HepG2 (cell line): ENCODE data around the gene SLX9. TPM values are rescaled to one million over a fixed set of nuclear protein-coding genes. Genes with fewer than 3 reads are reported as not detected.

Experiments used
- ATAC-seq: fragments of 200-7000 bp; cut with Tn5 transposase; 3 replicates; pipeline ENCODE4 v1.9.1; 2020; ENCODE audit warnings: mild to moderate bottlenecking, moderate library complexity
- BruUV-seq: library from RNA; stranded (reverse); fragments of 400-500 nt; replicated peaks from 2 replicates; lab custom pipeline; 2021; lab: Mats Ljungman, UMichigan
- CTCF ChIA-PET: fragments of 300-600 bp; formaldehyde crosslinking; extraction: SDS; loops from one replicate; lab custom pipeline; 2021; ENCODE audit warnings: low total read pairs, inconsistent platforms, low intra/inter-chr PET ratio; lab: Yijun Ruan, JAX
- POLR2A ChIA-PET: fragments of 350-600 bp; sonication (Branson Sonifier 250); formaldehyde crosslinking; loops from one replicate; lab custom pipeline; 2020; ENCODE audit warnings: antibody characterized with exemption, inconsistent platforms; lab: Yijun Ruan, JAX
- DNase-seq: peaks from one replicate; pipeline ENCODE4 v3.0.0-alpha.2; 2015; ENCODE audit warnings: low spot score
- FAIRE-seq: peaks from 3 replicates; lab custom pipeline; 2011; peaks lifted over from hg19 to GRCh38; lab: Jason Lieb, UNC
- H2AFZ ChIP-seq: one replicate; pipeline ENCODE4 v1.6.1; 2011; ENCODE audit warnings: low read length, inconsistent platforms
- H3K27ac ChIP-seq: fragments of 300-600 bp; 3 replicates; pipeline ENCODE4 v1.8.0; 2011; ENCODE audit warnings: mixed run types, mild to moderate bottlenecking, mixed read lengths, low read length, inconsistent platforms; ENCODE audit not compliant: insufficient read depth; ENCODE audit errors: extremely low read length
- H3K27me3 ChIP-seq, 2 experiments: fragments of 200-600 bp in 1 of 2; 2 replicates in 1 of 2; 3 replicates in 1 of 2; pipeline versions ENCODE4 v1.6.0 to v1.8.0; 2011; ENCODE audit warnings: low read length in 2 of 2, mild to moderate bottlenecking in 2 of 2, moderate library complexity in 2 of 2, inconsistent platforms in 1 of 2; ENCODE audit not compliant: insufficient read depth in 2 of 2, control insufficient read depth in 1 of 2
- H3K36me3 ChIP-seq, 2 experiments: fragments of 200-600 bp in 1 of 2; replicated peaks in 1 of 2; 2 replicates in 1 of 2; 3 replicates in 1 of 2; pipeline versions ENCODE4 v1.5.1 to v1.8.0; 2011; ENCODE audit warnings: low read length in 2 of 2, inconsistent platforms in 1 of 2; ENCODE audit not compliant: insufficient read depth in 2 of 2, control insufficient read depth in 1 of 2
- H3K4me1 ChIP-seq: 2 replicates; pipeline ENCODE4 v1.5.1; 2012; ENCODE audit warnings: low read length, inconsistent platforms; ENCODE audit not compliant: insufficient read depth
- H3K4me2 ChIP-seq: 2 replicates; pipeline ENCODE4 v1.6.0; 2011; ENCODE audit warnings: low read depth, low read length, inconsistent platforms
- H3K4me3 ChIP-seq, 3 experiments: fragments of 200-600 bp in 1 of 3; sonication (generic), shearing (Covaris generic) in 1 of 3; replicated peaks in 1 of 3; 2 replicates each; pipeline ENCODE4 v1.5.1; 2011 to 2016; ENCODE audit warnings: low read length in 3 of 3, inconsistent platforms in 2 of 3, low read depth in 2 of 3, mild to moderate bottlenecking in 2 of 3, control low read depth in 1 of 3, mixed read lengths in 1 of 3; ENCODE audit not compliant: insufficient read depth in 1 of 3
- H3K79me2 ChIP-seq: one replicate; pipeline ENCODE4 v1.6.1; 2011; ENCODE audit warnings: low read length, inconsistent platforms; ENCODE audit not compliant: insufficient read depth
- H3K9ac ChIP-seq: 2 replicates; pipeline ENCODE4 v1.6.0; 2011; ENCODE audit warnings: mild to moderate bottlenecking, low read depth, low read length, inconsistent platforms; ENCODE audit not compliant: insufficient read depth
- H3K9me3 ChIP-seq: 2 replicates; pipeline ENCODE4 v1.5.1; 2012; ENCODE audit warnings: mild to moderate bottlenecking, low read length
- H4K20me1 ChIP-seq: 2 replicates; pipeline ENCODE4 v1.6.0; 2011; ENCODE audit warnings: inconsistent platforms, mild to moderate bottlenecking, low read length, moderate library complexity; ENCODE audit not compliant: insufficient read depth
- ASH2L ChIP-seq: fragments of 300-600, 200-600 bp; sonication (generic); IDR thresholded peaks from 2 replicates; pipeline ENCODE4 v1.7.0; 2017; ENCODE audit warnings: low read depth, mild to moderate bottlenecking, moderate library complexity, mixed read lengths, low read length; ENCODE audit not compliant: insufficient read length
- EP300 ChIP-seq, 3 experiments: sonication (generic) in 1 of 3; formaldehyde crosslinking in 1 of 3; IDR thresholded peaks; 2 replicates each; pipeline versions ENCODE4 v1.5.1 to v1.6.1; 2011 to 2020; ENCODE audit warnings: low read depth in 2 of 3, low read length in 2 of 3, borderline replicate concordance in 1 of 3, improper control_type of control experiment in 1 of 3, mild to moderate bottlenecking in 1 of 3, missing genetic modification reagents in 1 of 3, moderate library complexity in 1 of 3
- JUN ChIP-seq: sonication (generic); formaldehyde crosslinking; IDR thresholded peaks from 2 replicates; pipeline ENCODE4 v1.4.0; 2020; ENCODE audit warnings: mild to moderate bottlenecking, missing genetic modification reagents
- KLF9 ChIP-seq: IDR thresholded peaks from 2 replicates; pipeline ENCODE4 v1.6.1; 2016; ENCODE audit warnings: low read depth
- STAG1 ChIP-seq: sonication (generic); formaldehyde crosslinking; IDR thresholded peaks from 2 replicates; pipeline ENCODE4 v1.4.0; 2020; ENCODE audit warnings: missing genetic modification reagents
- ZFP36L1 ChIP-seq: sonication (generic); formaldehyde crosslinking; IDR thresholded peaks from 2 replicates; pipeline ENCODE4 v1.8.0; 2022; ENCODE audit warnings: mild to moderate bottlenecking, missing genetic modification reagents, moderate library complexity
- ZNF468 ChIP-seq: sonication (generic); formaldehyde crosslinking; IDR thresholded peaks from 2 replicates; pipeline ENCODE4 v1.8.0; 2022; ENCODE audit warnings: mild to moderate bottlenecking, moderate library complexity, missing genetic modification reagents
- ZNF678 ChIP-seq: sonication (generic); formaldehyde crosslinking; IDR thresholded peaks from 2 replicates; pipeline ENCODE4 v1.4.0; 2020; ENCODE audit warnings: mild to moderate bottlenecking, missing genetic modification reagents
- ZNF772 ChIP-seq: sonication (generic); formaldehyde crosslinking; IDR thresholded peaks from 2 replicates; pipeline ENCODE4 v1.5.0; 2020; ENCODE audit warnings: mild to moderate bottlenecking, missing genetic modification reagents
- WGBS: methylation state at CpG from one replicate; pipeline ENCODE4 v1.1.6; 2017; ENCODE audit warnings: low lambda C conversion rate; 5-methylcytosine and 5-hydroxymethylcytosine counted together
- in situ Hi-C: cut with HindIII; loops from 2 replicates; pipeline ENCODE4 v1.10.0; 2017; ENCODE audit warnings: low pct_unique_long_range_greater_than_20kb; ENCODE audit not compliant: extremely low pct_ligation_motif_present
- intact Hi-C: fragments of 100-400 bp; cut with micrococcal nuclease; formaldehyde crosslinking; loops from one replicate; pipeline ENCODE4 v1.10.0; 2022; ENCODE audit not compliant: unreplicated experiment
- polyA plus RNA-seq, 8 experiments: library from polyadenylated mRNA; depleted of rRNA in 3 of 8; stranded (reverse) in 7 of 8; unstranded in 1 of 8; fragments of >200 nt; fragmentation: Illumina TruSeq in 4 of 8; extraction: Trizol in 4 of 8; gene quantifications; 2 replicates each; pipeline versions ENCODE4 v1.2.1 to v1.2.3, GENCODE V29; 2011 to 2016; ENCODE audit warnings: low read depth in 4 of 8, missing spikeins in 1 of 8, mixed read lengths in 1 of 8; ENCODE audit not compliant: insufficient read depth in 1 of 8
- total RNA-seq, 5 experiments: library from RNA; depleted of rRNA; stranded (reverse); fragments of >200 nt; fragmentation: Illumina TruSeq; extraction: Trizol; gene quantifications; 2 replicates each; pipeline ENCODE4 v1.2.3, GENCODE V29; 2016; ENCODE audit warnings: low read depth in 1 of 5
- TF ChIP-seq, protein P1 (sequence below): sonication (generic); formaldehyde crosslinking; IDR thresholded peaks from 2 replicates; pipeline ENCODE4 v1.5.1; 2020; ENCODE audit warnings: mild to moderate bottlenecking, missing genetic modification reagents
- TF ChIP-seq, protein P2 (sequence below): sonication (generic); formaldehyde crosslinking; IDR thresholded peaks from 2 replicates; pipeline ENCODE4 v1.4.0; 2020; ENCODE audit warnings: missing genetic modification reagents
- TF ChIP-seq, protein P3 (sequence below): sonication (generic); formaldehyde crosslinking; IDR thresholded peaks from 2 replicates; pipeline ENCODE4 v1.8.1; 2023; ENCODE audit warnings: mild to moderate bottlenecking, moderate library complexity, missing genetic modification reagents

The SLX9 gene
- total and polyA plus RNA-seq, 2 of the 13 experiments (the other 11 are each of a cell fraction or from before 2014, with no cell fraction given), result 21.0 to 47.1 TPM

GRCh38 chr21:44948426-44949120 lies 8.7 kb downstream of the SLX9 start:
- no peaks in the 10 kb centered on the region for H3K27me3 ChIP-seq
- no peak overlapping the region for H3K27ac ChIP-seq
- CTCF ChIA-PET, result no interaction called here
- H3K4me1 ChIP-seq, result peaks cover 8% of the 10 kb centered on the region; the same call in 1 of the 2 replicates
- H3K36me3 ChIP-seq, result peaks cover 23 to 65% of the 10 kb centered on the region in 2 experiments
- no peak overlapping the region for H3K4me3 ChIP-seq
- no peak for TF ChIP-seq JUN
- no peak for TF ChIP-seq ZNF772 (CRISPR knock-in tag)
- TF ChIP-seq, protein P1, sequence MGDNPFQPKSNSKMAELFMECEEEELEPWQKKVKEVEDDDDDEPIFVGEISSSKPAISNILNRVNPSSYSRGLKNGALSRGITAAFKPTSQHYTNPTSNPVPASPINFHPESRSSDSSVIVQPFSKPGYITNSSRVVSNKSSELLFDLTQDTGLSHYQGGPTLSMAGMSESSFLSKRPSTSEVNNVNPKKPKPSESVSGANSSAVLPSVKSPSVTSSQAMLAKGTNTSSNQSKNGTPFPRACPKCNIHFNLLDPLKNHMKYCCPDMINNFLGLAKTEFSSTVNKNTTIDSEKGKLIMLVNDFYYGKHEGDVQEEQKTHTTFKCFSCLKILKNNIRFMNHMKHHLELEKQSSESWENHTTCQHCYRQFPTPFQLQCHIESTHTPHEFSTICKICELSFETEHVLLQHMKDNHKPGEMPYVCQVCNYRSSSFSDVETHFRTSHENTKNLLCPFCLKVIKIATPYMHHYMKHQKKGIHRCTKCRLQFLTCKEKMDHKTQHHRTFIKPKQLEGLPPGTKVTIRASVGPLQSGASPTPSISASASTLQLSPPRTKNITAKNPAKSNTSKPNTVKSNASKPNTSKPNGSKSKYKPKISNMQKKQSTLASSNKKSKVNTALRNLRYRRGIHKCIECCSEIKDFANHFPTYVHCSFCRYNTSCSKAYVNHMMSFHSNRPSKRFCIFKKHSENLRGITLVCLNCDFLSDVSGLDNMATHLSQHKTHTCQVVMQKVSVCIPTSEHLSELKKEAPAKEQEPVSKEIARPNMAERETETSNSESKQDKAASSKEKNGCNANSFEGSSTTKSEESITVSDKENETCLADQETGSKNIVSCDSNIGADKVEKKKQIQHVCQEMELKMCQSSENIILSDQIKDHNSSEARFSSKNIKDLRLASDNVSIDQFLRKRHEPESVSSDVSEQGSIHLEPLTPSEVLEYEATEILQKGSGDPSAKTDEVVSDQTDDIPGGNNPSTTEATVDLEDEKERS (CRISPR knock-in tag), result no peak
- TF ChIP-seq, protein P2, sequence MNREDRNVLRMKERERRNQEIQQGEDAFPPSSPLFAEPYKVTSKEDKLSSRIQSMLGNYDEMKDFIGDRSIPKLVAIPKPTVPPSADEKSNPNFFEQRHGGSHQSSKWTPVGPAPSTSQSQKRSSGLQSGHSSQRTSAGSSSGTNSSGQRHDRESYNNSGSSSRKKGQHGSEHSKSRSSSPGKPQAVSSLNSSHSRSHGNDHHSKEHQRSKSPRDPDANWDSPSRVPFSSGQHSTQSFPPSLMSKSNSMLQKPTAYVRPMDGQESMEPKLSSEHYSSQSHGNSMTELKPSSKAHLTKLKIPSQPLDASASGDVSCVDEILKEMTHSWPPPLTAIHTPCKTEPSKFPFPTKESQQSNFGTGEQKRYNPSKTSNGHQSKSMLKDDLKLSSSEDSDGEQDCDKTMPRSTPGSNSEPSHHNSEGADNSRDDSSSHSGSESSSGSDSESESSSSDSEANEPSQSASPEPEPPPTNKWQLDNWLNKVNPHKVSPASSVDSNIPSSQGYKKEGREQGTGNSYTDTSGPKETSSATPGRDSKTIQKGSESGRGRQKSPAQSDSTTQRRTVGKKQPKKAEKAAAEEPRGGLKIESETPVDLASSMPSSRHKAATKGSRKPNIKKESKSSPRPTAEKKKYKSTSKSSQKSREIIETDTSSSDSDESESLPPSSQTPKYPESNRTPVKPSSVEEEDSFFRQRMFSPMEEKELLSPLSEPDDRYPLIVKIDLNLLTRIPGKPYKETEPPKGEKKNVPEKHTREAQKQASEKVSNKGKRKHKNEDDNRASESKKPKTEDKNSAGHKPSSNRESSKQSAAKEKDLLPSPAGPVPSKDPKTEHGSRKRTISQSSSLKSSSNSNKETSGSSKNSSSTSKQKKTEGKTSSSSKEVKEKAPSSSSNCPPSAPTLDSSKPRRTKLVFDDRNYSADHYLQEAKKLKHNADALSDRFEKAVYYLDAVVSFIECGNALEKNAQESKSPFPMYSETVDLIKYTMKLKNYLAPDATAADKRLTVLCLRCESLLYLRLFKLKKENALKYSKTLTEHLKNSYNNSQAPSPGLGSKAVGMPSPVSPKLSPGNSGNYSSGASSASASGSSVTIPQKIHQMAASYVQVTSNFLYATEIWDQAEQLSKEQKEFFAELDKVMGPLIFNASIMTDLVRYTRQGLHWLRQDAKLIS (CRISPR knock-in tag), result no peak
- no peak for TF ChIP-seq EP300 (IDR thresholded peaks at IDR 0.05; ENCODE audit: low read depth in 2 of 2, low read length in 2 of 2)
- no peak for TF ChIP-seq EP300 (CRISPR knock-in tag; IDR thresholded peaks at IDR 0.05; ENCODE audit: borderline replicate concordance)
- TF ChIP-seq STAG1 (CRISPR knock-in tag), result no peak
- TF ChIP-seq ZNF678, result no peak
- no peak for TF ChIP-seq ZFP36L1 (CRISPR knock-in tag)
- TF ChIP-seq ASH2L, result no peak
- TF ChIP-seq, protein P3, sequence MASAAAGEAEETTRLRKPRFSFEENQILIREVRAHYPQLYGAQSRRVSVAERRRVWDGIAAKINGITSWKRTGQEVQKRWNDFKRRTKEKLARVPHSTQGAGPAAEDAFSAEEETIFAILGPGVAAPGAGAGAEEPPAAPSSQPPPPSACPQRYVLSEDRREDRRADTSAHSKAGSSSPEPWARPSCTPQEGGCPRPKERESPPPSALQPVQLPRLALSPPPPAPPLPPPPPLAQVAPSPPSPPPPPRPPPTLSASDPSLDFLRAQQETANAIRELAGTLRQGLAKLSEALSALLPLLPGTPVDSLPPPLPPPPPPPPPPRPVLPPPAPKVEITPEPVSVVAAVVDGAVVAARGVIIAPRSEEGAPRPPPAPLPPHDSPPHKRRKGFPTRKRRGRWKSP (CRISPR knock-in tag), result no peak
- TF ChIP-seq KLF9, result no peak
- TF ChIP-seq ZNF468 (CRISPR knock-in tag), result no peak
- no peak overlapping the region for H3K4me2 ChIP-seq
- no peak overlapping the region for H3K9ac ChIP-seq
- DNase-seq (no peak), ATAC-seq (peak; percentile 6; the same call in 2 of the 3 replicates), FAIRE-seq (no peak)
- peaks cover 15% of the 10 kb centered on the region; the same call in 1 of the 2 replicates for H4K20me1 ChIP-seq
- intact Hi-C loops (loop anchor here (1.0 kb wide), 1 partner anchor 180 kb away; no protein-coding TSS in a partner anchor), in situ Hi-C loops (loop anchor here (5.0 kb wide), 1 partner anchor 189 kb away; no protein-coding TSS in a partner anchor)
- BruUV-seq, result no TSS peak
- no peak overlapping the region for H2AFZ ChIP-seq
- POLR2A ChIA-PET, result interaction anchor here (1.2 kb wide), 1 partner anchor 9 kb away, joined by 3 read pairs; the partner anchor contains the start of gene SLX9
- WGBS, result 86% methylated on average over 12 of the region's 16 CpGs
- no peaks in the 10 kb centered on the region for H3K9me3 ChIP-seq
- peaks cover 60% of the 10 kb centered on the region for H3K79me2 ChIP-seq
